Measurements from ENCODE around the gene PRSS58.

The PRSS58 gene

GRCh38 chr7:142257958-142258357 is at the start of gene PRSS58:
TSS of gene PRSS58 (minus strand) at chr7:142258058. CDS start at chr7:142257707, 351 bp downstream.
- no peak for DNase-seq (ENCODE audit: low read depth)

DNA sequence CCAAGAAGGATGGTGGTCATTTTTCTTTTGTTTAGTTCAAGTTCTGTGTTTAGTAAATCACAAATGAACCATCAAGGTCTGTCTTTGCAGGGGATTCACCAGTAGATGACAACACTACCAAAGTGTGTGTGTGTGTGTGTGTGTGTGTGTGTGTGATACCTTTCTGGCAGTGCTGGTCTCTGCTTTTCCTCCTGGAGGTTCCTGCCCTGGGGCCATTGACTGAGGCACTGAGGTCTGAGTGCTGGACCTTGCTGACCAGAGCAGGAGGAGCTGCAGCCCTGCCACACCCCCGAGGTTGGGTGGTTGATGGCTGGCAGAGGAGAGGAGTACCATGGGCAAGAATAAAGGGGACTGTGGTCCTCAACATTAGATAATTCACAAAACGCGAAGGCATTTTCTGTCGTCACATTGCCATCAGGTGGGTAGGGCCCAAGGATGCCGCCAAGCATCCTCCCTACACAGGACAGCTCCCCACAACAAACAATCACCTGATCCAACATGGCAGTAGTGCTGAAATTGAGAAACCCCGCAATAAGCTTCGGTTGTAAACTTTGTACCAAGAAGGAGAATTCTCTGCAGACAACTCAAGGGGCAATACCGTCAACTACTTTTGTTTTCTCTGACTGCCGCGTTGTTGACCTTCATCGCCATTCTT is 49.5 kb upstream of the PRSS58 start:
- DNase-seq (ENCODE audit: low read depth) = no peak

GRCh38 chr7:142303650-142304049 is 45.8 kb upstream of the PRSS58 start:
- no peak for DNase-seq (ENCODE audit: low read depth)

- DNase-seq (ENCODE audit: low read depth) = no peak
These were observed 44.2 kb upstream of the PRSS58 start for GRCh38 chr7:142301923-142302550.

DNA sequence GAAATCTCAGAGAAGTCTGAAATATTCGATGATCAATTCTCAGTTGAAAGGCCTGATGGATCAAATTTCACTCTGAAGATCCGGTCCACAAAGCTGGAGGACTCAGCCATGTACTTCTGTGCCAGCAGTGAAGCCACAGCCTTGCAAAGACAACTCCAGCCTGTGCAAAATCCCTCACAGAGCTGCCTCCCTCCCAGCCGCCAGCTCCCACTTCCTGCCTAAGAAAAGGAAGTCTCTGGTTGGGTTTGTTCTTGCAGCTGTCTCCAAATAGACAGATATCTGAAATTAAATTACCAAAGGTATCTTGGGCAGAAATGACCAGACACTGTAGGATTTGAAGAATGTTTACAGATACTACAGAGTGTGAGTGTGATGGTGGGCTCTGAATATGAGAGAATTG is 43.4 kb upstream of the PRSS58 start:
- no peak for DNase-seq (ENCODE audit: low read depth)

GRCh38 chr7:142300689-142301088 is 42.8 kb upstream of the PRSS58 start:
- no peak for DNase-seq (ENCODE audit: low read depth)

- no peak for DNase-seq (ENCODE audit: low read depth)
These were observed 41.5 kb upstream of the PRSS58 start for GRCh38 chr7:142299237-142299781.

GRCh38 chr7:142298627-142299026 is 40.8 kb upstream of the PRSS58 start:
- DNase-seq (ENCODE audit: low read depth) = no peak

DNA sequence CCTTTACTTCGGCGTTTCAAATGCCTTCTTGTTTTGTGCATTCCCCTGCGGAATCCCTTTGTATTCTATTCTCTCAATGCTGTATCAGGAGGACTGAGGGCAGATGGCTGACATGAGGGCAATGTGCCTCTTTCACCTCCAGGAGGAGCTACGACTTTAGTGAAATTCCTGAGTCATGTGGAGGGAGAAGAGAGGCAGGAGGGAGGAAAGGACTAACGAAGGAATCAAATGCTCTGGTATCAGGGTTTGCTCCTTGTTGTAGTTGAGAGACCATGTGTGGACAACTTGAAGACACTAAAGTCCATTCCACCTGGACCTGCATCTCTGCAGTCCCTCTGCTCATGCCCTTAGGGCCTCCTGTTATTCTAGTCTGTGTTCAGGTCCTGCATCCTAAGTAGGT is 40.2 kb upstream of the PRSS58 start:
- no peak for DNase-seq (ENCODE audit: low read depth)

DNA sequence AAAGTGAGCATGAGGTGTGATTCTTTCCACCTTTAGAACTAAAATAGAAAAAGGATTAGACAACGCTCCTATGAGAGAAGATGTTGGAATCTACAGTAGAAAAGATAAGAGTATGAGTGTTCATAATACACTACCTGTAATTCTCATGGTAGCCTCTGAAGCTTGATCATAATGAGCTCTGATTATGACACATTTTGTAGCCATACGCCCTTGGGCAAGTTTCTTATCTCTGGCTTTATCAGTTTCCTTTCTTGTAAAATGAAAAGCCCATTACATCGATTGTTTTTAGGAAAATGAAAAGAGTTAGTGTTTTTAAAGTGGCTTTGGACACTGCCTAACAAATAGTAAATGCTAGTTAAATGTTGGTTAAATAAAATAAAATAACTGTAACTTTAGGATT is 22.4 kb upstream of the PRSS58 start:
- DNase-seq (ENCODE audit: low read depth) = no peak

- DNase-seq (ENCODE audit: low read depth) = no peak
These were observed 21.7 kb upstream of the PRSS58 start for GRCh38 chr7:142279601-142280000.

DNA sequence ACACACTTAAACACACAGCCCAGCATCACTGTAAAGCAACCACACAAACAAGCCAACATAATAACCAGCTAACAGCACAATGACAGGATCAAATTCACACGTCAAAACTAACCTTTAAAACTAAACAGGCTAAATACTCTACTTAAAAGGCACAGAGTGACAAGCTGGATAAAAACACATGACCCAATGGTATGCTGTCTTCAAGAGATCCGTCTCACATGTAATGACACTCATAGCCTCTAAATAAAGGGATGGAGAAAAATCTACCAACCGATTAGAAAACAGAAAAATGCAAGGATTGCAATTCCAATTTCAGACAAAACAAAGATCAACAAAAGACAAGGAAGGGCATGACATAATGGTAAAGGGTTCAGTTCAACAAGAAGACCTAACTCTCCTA is 17.2 kb upstream of the PRSS58 start:
- no peak for DNase-seq (ENCODE audit: low read depth)

GRCh38 chr7:142272841-142273240 is 15.0 kb upstream of the PRSS58 start:
- DNase-seq (ENCODE audit: low read depth) = no peak

DNA sequence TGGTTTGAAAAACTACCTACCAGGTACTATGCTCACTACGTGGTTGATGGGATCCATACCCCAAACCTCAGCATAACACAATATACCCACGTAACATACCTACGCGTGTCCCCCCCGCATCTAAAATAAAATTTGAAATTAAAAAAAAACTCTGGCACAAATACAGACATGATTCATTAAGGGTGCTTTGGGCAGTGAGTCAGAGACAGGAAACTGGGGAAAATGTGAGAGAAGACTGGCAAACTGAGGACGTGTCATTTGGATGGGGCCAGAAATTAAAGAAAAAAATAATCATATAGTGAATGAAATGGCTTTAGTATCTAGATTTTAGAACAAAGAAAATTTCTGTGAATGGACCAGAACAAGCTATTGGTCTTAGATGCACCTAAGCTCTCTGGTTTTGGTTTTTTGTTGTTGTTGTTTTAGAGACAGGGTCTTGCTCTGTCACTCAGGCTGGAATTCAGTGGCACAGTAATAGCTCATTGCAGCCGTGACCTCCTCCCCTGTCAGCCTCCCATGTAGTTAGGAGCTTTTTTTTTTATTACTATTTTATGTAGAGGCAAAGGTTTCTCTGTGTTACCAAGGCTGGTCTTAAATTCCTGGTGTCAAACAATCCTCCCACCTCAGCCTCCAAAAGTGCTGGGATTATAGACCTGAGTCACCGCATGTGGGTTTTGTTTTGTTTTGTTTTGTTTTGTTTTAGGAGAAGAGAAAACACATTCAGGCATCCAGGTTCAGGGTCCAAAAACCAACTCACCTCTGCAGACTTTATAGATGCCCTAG is 5.9 kb upstream of the PRSS58 start:
- peak; percentile 14 for DNase-seq (ENCODE audit: low read depth)

DNA sequence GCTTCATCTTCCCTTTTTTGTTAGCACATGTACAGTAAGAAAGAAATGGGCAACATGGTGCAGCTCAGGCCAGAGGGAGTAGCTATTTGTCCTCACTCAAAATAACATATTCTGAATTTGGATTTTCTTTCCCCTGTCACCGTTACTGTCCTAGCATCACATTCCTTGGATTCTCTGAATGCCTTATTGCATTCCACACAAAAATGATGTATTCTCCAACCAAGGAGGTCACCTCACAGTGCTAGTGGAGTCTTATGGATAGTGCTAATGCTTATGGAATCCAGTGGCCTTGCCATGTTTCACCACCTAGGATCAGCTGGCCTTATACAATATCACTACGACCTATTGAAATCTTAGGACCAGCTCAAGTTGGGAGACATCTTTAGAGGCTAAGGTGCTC is 7.2 kb downstream of the PRSS58 start:
- no peak for DNase-seq (ENCODE audit: low read depth)

DNA sequence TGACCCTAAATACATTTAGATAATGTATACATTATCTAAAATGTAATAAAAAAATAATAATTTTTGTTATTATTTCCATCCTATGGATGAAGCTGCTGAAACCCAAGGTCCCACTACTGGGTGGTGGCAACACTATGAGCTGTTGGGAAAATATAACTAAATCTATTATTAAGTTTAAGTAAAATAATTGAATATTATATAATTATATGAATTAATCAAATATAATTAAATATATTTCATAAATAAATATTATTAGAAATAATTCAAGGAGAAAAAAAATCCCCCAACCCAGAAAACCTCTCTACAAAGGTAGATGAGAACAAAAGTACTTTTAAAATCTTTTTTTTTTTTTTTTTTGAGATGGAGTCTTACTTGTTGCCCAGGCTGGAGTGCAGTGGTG is 7.9 kb downstream of the PRSS58 start:
- no peak for DNase-seq (ENCODE audit: low read depth)

DNA sequence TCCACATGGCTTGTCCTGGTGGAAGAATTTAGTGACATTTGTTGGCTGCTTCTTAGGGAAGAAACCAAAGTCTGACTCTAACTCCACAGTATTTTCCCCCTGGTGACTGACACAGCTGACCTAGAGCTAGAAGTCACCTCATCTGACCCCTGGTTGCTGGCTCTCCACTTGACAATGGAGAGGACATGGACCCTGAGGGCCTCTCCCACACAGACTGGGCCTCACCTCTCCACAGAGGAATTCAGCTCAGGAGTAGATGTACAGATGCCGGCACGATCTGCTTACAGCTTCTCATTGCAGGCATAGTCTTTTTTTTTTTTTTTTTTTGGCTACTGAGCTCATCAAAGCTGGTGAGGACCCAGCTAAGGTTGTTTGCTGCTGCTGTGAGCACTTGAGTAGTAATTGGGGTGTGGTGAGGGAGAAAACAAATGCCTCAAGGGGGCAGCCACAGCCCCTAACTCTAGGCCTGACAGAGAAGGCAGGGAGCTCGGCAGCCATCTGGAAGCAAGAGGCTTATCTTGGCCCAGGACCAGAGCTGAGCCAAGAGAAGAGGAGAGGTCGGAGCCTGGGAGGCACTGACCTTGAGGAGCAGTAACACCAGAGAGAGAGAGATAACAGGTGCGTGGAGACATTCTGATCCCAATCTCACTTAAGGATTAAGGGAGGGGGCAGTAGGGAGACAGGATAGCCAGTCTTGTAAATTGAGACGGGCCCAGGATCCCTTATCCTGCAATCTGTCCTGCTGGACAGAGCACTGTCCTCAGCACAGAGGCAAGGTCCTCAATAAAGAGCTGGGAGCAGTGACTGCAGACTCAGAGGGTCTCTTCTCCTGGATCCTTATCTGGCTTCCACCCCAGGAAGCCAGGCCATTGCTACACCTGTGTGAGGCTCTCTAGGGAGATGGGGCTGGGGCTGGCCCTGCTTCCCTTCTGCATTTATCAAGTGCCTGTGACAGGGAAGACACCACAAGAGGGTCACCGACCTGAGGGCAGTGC is 9.4 kb downstream of the PRSS58 start:
- DNase-seq (ENCODE audit: low read depth) = no peak

DNA sequence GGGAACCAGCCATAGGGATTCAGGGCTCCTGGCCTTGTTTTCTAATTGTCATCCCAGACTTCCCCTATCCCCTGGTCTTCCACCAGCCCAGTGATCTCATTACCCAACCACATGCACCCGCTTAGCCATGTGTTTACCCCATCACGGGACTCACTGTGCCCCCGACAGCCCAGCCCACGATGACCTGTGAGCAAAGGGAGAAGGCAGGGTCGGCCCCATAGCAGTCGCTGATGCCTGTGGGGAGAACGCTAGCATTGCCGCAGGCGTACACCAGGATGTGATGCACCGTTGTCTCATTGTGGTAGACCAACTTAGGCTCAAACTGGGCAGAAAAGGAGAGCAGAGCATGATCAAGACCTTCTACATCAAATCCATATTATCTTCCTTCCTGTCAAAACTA is 14.0 kb downstream of the PRSS58 start:
- DNase-seq (ENCODE audit: low read depth) = no peak

- DNase-seq (ENCODE audit: low read depth) = no peak
These were observed 17.3 kb downstream of the PRSS58 start for GRCh38 chr7:142240546-142240945.

GRCh38 chr7:142231716-142232115 is 26.1 kb downstream of the PRSS58 start:
- DNase-seq (ENCODE audit: low read depth) = no peak

GRCh38 chr7:142228537-142229104 is 29.2 kb downstream of the PRSS58 start:
- no peak for DNase-seq (ENCODE audit: low read depth)
